Stimulated activated CD4-positive, alpha-beta T cell treated with anti-CD3 and anti-CD28 coated beads, Interleukin-1b, Interleukin-23, amount 100 ng/mL, for 4 hours (primary cell): ENCODE results near the gene ROR2.

Experiments used
- DNase-seq, 2 donors: peaks; one replicate each; pipeline ENCODE4 v3.0.0-alpha.2; 2020; ENCODE audit warnings: low read depth in 2 of 2

ROR2 gene

GRCh38 chr9:91948597-91949391, 1.2 kb downstream of the ROR2 start:
- DNase-seq: peak in 1 of 2 donors; percentile 11

GRCh38 chr9:91948101-91948596, 1.9 kb downstream of the ROR2 start:
- DNase-seq: no peak

- DNase-seq: no peak
Measured at GRCh38 chr9:91946653-91947488, 3.2 kb downstream of the ROR2 start.

GRCh38 chr9:91946196-91946595, 3.8 kb downstream of the ROR2 start:
- DNase-seq: no peak

DNA sequence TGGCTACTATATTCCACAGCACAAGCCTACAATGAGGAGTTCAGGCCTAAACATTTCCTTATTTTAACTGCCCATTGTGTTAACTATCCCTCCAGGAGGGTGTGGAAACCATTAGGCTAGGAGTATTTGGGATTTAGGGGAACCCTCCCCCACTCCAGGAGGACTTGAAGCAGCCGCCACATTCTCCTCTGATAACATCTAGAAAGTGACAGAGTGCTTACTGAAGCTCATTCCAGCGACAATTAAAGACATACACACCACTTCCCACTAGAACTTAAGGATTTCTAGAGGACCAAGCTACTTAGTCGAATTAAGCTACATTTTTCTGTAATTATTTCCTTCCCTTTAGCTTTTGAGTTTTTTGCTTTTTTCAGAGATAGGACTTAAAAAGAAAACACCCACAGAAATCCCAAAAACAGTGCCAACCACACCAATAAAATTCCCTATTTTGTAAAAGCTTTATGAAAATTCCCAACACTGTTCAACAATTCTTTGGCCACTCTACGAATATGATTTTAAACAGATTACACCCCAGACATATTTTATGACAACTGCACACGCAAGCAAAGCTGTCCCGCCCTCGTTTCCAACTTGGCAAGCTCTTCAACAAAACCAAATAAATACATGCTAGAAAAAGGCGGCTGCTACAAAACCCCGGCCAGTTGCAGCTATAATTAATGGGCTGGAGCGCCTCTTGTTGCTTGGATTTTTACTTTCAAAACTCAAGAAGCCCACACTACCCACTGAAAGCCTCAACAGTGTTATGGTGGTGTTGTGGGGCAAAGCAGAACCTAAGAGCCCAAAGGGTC, 4.5 kb downstream of the ROR2 start:
- no peak for DNase-seq

- no peak for DNase-seq
Measured at GRCh38 chr9:91944711-91945110, 5.3 kb downstream of the ROR2 start.

- no peak for DNase-seq
Measured at GRCh38 chr9:91943478-91944470, 6.3 kb downstream of the ROR2 start.

DNA sequence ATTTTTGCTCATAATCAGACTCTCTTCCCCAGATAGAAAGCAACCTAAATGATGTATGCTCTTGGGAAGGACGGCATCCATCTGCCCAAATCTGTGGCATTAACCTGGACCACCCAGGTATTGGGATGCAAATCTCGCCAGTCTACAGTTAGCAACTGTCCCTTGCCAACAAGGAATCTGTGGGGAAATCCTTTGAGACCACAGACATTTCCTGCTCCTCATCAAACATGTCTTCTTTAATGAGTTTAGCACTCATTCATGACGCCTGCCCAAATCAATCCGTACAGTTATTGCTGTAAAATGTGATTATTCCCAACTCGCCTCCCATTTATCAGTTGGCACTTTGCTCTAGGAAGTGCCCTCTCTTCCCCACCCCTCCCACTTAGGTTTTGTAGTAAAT, 7.8 kb downstream of the ROR2 start:
- DNase-seq: no peak

DNA sequence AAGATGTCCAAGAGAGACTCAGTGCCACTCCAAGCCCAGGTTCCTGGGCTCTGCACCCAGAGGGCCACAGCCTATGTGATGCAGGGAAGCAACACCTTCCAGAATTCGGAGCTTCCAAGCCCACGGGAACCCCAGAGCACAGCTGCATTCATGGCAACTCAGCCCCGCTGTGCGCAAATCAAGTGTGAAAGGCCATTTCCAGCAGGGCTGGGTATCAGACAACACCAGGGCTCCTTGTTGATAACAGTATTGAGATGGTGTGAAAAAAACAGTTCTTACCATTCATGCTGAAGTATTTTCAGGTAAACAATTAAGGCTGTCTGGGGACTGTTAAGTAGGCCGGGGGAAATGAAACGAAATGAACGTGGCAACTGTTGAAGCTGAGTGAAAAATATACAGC, 10.1 kb downstream of the ROR2 start:
- no peak for DNase-seq

- no peak for DNase-seq
Measured at GRCh38 chr9:91937727-91938126, 12.3 kb downstream of the ROR2 start.

- DNase-seq: no peak
Measured at GRCh38 chr9:91937056-91937455, 13.0 kb downstream of the ROR2 start.

- no peak for DNase-seq
Measured at GRCh38 chr9:91935805-91936514, 14.1 kb downstream of the ROR2 start.

DNA sequence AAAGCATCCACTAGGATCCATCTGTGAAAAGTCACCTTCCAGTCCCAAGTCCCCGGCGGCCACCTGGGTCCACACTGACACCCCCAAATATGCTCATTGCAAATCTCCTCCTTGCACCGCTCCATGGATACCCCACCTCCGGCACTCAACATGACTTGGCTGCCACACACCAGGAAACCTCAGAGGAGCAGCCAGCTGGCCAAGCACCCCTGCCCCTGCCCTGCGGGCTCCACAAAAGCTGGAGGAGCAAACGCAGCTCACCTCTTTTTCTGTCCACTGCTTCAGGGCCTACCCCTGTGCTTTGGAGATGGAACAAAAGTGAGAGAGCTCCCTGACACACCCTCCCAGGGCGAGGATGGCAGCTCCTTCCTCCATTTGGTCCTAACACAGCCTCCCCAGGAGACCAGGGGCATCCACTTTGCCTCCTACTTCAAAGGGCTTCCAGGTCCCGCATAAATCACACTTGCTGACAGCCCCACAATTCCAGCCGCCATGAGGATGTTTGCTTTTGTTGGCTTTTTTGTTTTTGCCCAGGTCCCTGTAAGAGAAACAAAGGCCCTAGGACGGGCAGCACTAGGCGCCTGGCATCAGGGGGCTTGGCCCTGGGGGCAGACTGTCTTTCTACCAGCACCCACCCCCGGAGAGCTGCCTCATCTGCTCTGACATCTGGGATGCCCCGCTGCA, 14.8 kb downstream of the ROR2 start:
- no peak for DNase-seq

DNA sequence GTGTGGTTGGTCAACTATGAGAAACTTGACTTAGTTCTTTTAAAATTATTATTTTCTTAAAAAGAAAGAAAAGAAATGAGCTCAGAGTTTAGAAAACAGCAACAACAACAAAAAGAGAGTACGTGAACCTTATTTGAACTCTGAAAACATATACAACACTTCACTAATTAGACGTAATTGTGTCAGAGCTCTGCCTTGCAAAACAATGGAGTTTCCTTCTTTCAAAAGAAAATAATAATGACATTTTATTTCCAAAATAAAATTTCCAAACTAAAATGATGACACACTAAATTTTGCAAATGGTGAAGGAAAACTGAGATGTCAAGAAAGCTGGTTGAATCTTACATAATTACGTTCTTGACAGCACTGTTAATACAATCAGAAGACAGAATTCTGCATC, 15.4 kb downstream of the ROR2 start:
- DNase-seq: no peak

DNA sequence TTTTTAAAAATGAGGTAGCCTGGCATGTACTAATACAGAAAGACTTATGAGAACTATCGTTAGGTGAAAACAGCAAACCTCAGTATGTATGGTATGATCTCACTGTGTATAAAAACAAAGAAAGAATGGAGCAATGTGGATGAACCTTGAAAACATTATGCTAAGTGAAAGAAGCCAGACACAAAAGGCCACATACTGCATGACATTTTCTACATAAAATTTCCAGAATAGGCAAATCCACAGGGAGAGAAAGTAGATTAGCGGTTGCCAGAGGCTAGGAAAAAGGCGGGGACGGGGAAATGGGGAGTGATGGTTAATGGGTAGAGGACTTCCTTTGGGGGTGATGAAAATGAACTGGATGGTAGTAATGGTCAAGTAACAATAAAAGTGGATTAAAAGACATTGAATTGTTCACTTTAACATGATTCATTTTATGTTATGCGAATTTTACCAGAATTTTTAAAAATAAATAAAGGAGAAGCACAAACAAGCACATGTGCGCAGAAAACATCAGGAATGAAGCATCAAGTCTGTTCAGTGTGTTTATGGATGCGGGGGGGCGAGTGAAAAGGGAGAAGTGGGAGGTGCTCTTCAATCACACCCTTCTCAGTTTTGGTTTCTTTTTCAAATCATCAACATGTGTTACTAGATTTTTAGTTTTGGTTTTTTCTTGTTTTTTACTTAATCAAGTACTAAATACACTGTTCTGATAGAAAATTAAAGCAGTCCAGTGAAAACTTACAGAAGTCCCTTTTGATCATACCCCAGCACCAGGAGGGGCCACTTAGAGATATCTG, 16.3 kb downstream of the ROR2 start:
- DNase-seq: no peak

GRCh38 chr9:91930475-91930874, 19.6 kb downstream of the ROR2 start:
- no peak for DNase-seq

DNA sequence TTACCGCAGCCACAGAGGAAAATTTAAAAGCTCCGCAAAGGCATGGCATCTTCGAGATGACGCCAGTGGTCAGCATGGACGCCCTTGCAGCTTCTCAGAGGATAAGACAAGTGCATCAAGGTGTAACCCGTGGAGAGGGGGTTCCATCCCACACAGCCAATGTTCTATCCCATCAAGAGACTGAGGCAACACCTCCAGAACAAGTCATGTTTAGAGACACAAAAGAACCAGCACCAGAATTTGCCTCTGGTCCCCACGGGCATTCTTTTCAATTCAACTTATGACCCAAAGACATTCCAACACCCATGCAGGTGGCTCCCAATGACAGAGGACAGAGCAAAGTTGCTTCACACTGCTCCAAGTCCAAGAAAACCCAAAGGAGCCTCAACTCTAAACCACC, 20.7 kb downstream of the ROR2 start:
- no peak for DNase-seq

DNA sequence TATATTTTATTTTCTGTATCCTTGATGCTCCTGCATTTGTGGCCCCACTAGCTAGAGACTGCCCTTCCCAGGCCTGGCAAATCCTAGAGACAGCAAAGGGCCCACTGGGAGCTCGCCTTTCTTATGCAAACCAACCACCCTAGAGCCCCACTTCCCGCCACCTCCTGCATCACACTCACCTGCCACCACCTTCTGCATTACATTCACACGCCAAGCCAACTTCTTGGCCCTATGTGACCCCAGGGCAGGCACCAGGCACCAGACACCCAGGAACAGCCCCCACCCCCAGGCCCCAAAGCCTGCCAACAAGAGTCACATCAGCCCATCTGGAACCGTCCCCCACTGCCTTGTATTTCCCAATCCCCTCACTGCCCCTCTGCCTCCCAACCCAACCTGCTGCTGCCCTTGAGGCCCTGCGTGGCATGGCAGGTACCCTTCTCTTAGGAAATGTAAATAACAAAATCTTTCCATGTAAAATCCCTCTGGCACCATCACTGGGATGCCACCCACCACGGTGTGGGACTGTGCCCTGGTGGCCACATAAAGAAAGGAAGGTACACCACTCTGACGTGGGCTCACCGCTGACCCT, 22.0 kb downstream of the ROR2 start:
- DNase-seq: no peak
